Fibroblast of mammary gland (primary cell): ENCODE data around the gene ZFHX2.
A peak's percentile ranks its signal among the peaks of the same experiment; 100 is the strongest.

Experiments used
- DNase-seq: peaks from one replicate; pipeline ENCODE4 v3.0.0-alpha.2; 2010; ENCODE audit warnings: low read depth
- H3K4me3 ChIP-seq: 2 replicates; pipeline ENCODE4 v1.5.1; 2011; ENCODE audit warnings: low read depth, mild to moderate bottlenecking, low read length, moderate library complexity; ENCODE audit not compliant: control insufficient read depth
- CTCF ChIP-seq: conservative IDR thresholded peaks from 2 replicates; pipeline ENCODE4 v1.5.1; 2011; ENCODE audit warnings: low read depth, low read length, inconsistent platforms; ENCODE audit not compliant: control insufficient read depth, insufficient read depth

The ZFHX2 gene

GRCh38 chr14:23571701-23572523, 20.3 kb upstream of the ZFHX2 start:
- no peak overlapping the region for H3K4me3 ChIP-seq
- no peak for DNase-seq
- no peak for TF ChIP-seq CTCF

- H3K4me3 ChIP-seq: no peak overlapping the region
- TF ChIP-seq CTCF: no peak
- no peak for DNase-seq
Measured at GRCh38 chr14:23570806-23571483, 19.4 kb upstream of the ZFHX2 start.

GRCh38 chr14:23569443-23570151, 18.0 kb upstream of the ZFHX2 start:
- TF ChIP-seq CTCF: no peak
- no peak for DNase-seq
- H3K4me3 ChIP-seq: no peak overlapping the region

- TF ChIP-seq CTCF: peak; percentile 16
- no peak overlapping the region for H3K4me3 ChIP-seq
- DNase-seq: no peak
Measured at GRCh38 chr14:23568600-23569331, 17.2 kb upstream of the ZFHX2 start.

GRCh38 chr14:23568021-23568599, 16.5 kb upstream of the ZFHX2 start:
- no peak for DNase-seq
- no peak for TF ChIP-seq CTCF
- peak overlapping the region; percentile 61 for H3K4me3 ChIP-seq
